ENCODE measurements around the gene RBM24.

The RBM24 gene

DNA sequence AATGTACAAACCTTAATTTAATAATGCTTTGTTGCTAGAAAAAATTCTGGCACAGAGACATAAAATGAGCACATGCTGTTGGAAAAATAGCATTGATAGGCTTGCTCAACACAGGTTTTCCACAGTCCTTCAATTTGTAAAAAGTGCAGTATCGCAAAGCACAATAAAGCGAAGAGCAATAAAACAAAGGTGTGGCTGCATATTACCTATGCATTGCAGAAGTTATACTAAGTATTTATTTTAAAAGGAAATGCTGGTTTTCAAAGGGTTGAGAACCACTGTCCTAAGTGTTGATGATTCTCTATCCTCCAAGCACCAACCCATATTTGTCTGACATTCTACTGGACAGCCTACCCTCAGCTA lies 58.1 kb downstream of the RBM24 start:
- Histone ChIP-seq H3K4me3 (ENCODE audit: low read length) (no peak overlapping the region), H3K4me1 (ENCODE audit: control insufficient read depth, insufficient read depth, low read length) (no peaks in the 10 kb centered on the region), H3K9me3 (ENCODE audit: control insufficient read depth, insufficient read depth, low read length) (no peaks in the 10 kb centered on the region), H3K36me3 (ENCODE audit: control insufficient read depth, insufficient read depth, low read length) (no peaks in the 10 kb centered on the region), H3K27ac (ENCODE audit: low read length) (no peak overlapping the region), H3K27me3 (ENCODE audit: control insufficient read depth, insufficient read depth, low read length) (no peaks in the 10 kb centered on the region)
- DNase-seq (ENCODE audit: low read depth, low spot score): no peak
- no CpG with 5 or more reads among the region's 2 CpGs for WGBS (ENCODE audit: insufficient coverage, insufficient read length)

DNA sequence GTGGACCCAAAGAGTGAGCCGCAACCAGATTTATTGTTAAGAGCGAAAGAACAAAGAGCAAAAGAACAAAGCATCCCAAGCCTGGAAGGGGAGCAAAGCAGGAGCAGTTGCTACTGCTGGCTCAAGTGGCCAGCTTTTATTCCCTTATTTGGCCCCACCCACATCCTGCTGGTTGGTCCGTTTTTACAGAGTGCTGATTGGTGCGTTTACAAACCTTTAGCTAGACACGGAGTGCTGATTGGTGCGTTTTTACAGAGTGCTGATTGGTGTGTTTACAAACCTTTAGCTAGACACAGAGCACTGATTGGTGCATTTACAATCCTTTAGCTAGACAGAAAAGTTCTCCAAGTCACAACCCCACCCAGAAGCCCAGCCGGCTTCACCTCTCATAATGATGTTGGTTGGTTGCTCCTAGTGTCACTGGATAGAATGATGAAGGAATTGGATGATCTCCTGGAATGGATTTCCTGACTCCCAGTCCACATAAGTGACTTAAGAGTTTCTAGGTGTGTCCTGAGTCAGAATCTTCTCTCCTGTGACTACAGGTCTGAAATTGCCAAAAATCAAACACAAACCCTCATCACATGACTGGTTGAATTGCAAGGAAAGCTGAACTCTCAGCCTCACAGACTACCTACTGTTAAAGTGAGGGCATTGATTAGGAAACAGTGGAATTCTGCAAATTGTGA lies 60.1 kb downstream of the RBM24 start:
- Histone ChIP-seq H3K4me3 (ENCODE audit: low read length) (no peak overlapping the region), H3K9me3 (ENCODE audit: control insufficient read depth, insufficient read depth, low read length) (no peaks in the 10 kb centered on the region), H3K27ac (ENCODE audit: low read length) (no peak overlapping the region), H3K4me1 (ENCODE audit: control insufficient read depth, insufficient read depth, low read length) (no peaks in the 10 kb centered on the region), H3K36me3 (ENCODE audit: control insufficient read depth, insufficient read depth, low read length) (no peaks in the 10 kb centered on the region), H3K27me3 (ENCODE audit: control insufficient read depth, insufficient read depth, low read length) (no peaks in the 10 kb centered on the region)
- DNase-seq (ENCODE audit: low read depth, low spot score): no peak
- no CpG with 5 or more reads among the region's 7 CpGs for WGBS (ENCODE audit: insufficient coverage, insufficient read length)

DNA sequence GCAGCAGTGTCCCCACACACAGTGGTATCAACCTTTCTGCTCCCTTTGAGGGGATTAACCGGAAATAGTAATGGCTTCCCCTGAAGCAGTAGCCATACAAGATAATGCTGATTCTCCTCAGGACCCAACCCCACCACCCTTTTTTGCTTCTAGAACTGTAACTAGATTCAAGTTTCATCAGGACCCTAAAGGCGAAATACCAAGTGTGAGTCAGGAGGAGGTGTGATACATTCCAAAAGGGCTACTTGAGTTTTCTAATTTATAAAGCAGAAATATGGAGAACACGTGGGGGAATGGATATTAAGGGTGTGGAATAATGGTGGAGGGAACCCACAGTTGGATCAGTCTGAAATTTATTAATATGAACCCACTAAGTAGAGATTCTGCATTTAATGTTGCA lies 60.7 kb downstream of the RBM24 start:
- H3K4me1 ChIP-seq (ENCODE audit: control insufficient read depth, insufficient read depth, low read length): no peaks in the 10 kb centered on the region
- no peaks in the 10 kb centered on the region for H3K27me3 ChIP-seq (ENCODE audit: control insufficient read depth, insufficient read depth, low read length)
- H3K36me3 ChIP-seq (ENCODE audit: control insufficient read depth, insufficient read depth, low read length): no peaks in the 10 kb centered on the region
- no peak overlapping the region for H3K27ac ChIP-seq (ENCODE audit: low read length)
- H3K4me3 ChIP-seq (ENCODE audit: low read length): no peak overlapping the region
- WGBS (ENCODE audit: insufficient coverage, insufficient read length): no CpG with 5 or more reads among the region's 3 CpGs
- no peak for DNase-seq (ENCODE audit: low read depth, low spot score)
- H3K9me3 ChIP-seq (ENCODE audit: control insufficient read depth, insufficient read depth, low read length): no peaks in the 10 kb centered on the region

DNA sequence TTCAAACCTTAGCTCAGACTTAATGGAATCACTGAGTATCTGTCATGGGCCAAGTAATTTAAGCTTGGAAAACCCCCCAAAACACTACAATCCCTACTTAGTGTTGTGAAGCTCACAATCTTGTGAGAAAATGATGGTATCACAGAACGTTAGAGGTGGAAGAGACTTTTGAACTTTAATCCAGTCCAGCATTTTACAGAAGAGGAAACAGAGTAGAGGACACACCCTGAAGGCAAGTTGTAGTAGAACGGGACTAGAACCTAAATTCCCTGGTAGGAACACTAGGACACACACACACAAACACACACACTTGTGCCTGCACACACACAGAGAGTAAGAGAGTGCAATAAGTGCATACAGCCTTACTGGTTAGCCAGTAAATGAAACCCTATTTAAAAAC lies 62.1 kb downstream of the RBM24 start:
- H3K27ac ChIP-seq (ENCODE audit: low read length): no peak overlapping the region
- no peak for DNase-seq (ENCODE audit: low read depth, low spot score)
- no peaks in the 10 kb centered on the region for H3K9me3 ChIP-seq (ENCODE audit: control insufficient read depth, insufficient read depth, low read length)
- H3K36me3 ChIP-seq (ENCODE audit: control insufficient read depth, insufficient read depth, low read length): no peaks in the 10 kb centered on the region
- WGBS (ENCODE audit: insufficient coverage, insufficient read length): no CpG with 5 or more reads among the region's 2 CpGs
- H3K27me3 ChIP-seq (ENCODE audit: control insufficient read depth, insufficient read depth, low read length): no peaks in the 10 kb centered on the region
- H3K4me1 ChIP-seq (ENCODE audit: control insufficient read depth, insufficient read depth, low read length): no peaks in the 10 kb centered on the region
- no peak overlapping the region for H3K4me3 ChIP-seq (ENCODE audit: low read length)

All from iPS DF 6.9 (cell line).